Measurements from ENCODE around the gene STX17.
"Not testable (repeated sequence)": the region's sequence is repeated elsewhere in the genome, so short reads cannot be mapped to it uniquely, and the experiment has no call there.

Gene STX17

DNA sequence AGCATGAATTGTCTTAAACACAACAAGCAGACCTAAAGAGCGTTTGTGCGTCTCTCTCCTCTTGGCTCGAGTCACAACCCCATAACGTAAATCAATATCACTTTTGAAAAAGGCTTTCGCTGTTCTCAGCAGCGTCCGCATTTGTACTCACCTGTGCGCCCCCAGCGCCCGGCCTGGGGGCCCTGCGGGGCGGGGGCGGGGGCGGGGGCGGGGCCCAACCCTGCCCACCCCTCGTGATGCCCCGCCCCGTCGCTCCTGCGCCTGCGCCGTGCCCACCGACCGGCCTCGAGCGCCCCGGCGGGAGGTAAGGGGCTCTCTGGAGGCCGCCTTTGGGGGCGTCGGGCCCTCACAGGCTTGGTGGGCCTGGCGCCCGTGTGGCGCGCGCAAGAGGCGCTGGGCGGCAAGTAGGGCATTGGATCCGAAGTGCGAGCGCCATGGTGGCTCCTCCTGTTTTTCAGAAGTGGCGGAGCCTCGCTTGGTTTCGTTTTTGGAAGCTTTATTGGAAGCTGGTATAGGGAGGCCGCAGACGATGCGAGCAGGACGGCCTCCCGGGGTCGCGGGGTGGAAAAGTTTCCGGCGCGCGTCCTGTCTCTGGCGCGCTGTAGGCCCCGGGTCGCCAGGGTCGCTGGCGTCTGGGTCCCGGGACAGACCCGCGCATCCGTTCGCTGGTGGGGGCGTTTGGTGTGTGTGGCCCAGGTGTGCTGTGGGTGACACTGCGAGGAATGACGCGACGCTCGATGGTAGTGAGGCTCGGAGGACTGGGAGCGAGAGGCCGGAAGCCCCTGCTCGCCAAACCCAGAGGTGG, at the start of gene STX17:
TSS of gene STX17 (plus strand) at position 252 of the 805 bp plus-strand sequence. CDS start 8,586 bp downstream, outside the sequence.
- intact Hi-C loops (cut with DNase I), result loop anchor here (5.0 kb wide), 1 partner anchor 84 kb away; the partner anchor contains the start of gene NR4A3
- DNase-seq, result peak; percentile 54 to 94 (median 86)

DNA sequence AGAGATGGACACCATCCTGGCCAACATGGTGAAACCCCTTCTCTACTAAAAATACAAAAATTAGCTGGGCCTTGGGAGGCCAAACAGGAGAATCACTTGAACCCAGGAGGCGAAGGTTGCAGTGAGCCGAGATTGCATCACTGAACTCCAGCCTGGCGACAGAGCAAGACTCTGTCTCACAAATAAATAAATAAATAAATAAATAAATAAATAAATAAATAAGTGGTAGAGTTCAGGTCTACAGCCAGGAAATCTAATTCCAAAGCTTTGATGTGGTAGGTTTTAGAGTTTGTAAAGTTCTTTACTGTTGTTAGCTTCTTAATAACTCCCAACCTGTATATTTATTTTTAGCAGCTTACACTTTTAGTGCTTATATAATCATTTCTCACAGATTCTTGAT, 48.9 kb upstream of the STX17 start:
- intact Hi-C loops (cut with DNase I); DNase-seq: not testable (repeated sequence)

DNA sequence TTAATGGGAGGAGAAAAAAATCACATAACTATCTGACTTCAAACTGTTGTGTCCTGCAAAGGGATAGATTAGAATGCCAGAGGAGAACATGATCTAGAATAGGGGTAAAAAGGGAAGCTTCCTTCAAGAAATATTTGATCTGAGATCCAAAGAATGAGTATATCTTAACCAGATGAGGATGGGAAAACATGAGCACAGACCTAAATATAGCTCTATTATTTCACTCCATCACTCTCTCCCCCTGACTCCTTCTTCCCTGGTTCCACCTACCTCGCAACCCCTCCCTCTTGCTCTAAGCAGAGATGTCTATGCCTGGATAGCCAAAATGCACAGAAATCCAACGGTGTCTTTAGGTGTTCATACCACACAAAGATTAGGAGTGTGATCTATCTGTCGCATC, 48.4 kb upstream of the STX17 start:
- intact Hi-C loops (cut with DNase I), result no loop called here
- no peak for DNase-seq

DNA sequence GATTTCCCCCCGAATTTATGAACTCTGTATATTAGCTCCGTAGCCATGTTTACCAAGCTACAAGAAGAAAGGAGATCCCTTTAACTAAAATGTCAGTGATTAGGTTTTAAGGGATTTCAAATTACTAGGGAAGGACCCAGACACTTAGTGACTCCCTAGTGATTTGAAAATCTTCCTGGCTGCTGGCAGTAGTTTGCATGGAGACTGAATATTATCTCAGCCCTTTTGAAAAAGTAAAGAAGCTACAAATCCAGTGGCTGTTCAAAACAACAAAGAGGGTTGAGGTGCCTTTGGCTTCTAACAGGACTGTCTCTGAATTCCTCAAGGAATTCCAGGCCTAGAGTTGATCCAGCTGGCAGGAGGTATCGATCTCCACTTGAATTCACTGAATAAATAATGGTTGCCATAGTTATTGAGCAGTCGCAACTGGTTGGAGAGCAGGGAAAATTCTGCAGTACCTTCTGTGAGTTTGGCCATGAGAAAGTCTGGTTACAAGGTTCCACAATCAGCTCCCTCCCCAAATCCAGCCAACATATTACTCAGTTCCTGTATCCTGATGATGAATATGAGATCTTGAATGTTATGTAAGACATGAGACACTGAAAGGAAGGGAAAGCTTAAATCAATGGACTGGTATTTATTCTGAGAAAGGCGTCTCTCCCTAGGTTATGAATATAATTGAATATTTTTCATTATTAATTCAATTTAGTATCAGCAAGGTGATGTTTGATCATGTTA, 47.0 kb upstream of the STX17 start:
- peak in 1 of 42 donors; percentile 1 for DNase-seq
- intact Hi-C loops (cut with DNase I), result no loop called here

DNA sequence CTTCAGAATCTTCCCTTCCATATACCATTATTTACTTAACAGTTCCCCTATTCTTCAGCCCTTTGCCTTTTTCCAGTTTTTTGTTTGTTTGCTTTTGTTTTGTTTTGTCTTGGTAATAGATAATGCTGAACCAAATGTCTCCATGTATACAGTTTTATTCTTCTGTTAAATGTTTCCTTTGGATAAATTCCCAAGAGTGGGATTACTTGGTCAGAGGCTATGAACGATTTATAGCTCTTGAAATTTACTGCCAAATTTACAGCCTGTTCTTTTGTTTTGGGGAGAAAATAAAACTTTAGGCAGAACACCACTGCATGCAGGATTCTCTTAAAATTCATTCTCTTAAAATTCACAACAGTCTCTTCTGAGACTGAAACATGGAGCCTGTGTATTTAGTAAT, 46.2 kb upstream of the STX17 start:
- intact Hi-C loops (cut with DNase I), result no loop called here
- no peak for DNase-seq

DNA sequence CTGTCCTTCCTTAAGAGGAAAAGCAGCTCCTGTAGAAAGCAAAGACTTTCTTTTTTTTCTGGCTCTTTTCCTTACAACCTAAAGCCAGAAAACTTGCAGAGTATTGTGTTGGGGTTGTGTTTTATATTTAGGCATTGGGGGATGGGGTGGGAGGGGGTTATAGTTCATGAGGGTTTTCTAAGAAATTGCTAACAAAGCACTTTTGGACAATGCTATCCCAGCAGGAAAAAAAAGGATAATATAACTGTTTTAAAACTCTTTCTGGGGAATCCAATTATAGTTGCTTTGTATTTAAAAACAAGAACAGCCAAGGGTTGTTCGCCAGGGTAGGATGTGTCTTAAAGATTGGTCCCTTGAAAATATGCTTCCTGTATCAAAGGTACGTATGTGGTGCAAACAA, 42.5 kb upstream of the STX17 start:
- intact Hi-C loops (cut with DNase I), result no loop called here
- DNase-seq, result no peak

DNA sequence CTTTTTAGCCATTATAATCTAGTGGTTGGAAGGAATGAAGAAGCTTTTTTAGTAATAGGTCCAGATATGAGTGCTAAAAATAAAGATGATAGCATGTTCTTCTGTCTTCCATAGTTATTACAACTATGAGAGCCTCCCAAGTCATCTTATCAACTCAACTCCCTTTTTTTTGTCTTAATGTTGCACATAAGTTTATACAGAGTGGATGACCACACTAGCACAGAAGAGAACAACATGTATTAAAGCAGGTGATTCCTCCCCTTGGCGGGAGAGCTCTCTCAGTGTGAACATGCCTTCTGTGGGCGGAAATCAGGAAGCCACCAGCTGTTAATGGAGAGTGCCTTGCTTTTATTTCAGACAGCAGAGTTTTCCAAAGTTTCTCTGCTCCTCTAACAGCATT, 40.1 kb upstream of the STX17 start:
- intact Hi-C loops (cut with DNase I), result no loop called here

DNA sequence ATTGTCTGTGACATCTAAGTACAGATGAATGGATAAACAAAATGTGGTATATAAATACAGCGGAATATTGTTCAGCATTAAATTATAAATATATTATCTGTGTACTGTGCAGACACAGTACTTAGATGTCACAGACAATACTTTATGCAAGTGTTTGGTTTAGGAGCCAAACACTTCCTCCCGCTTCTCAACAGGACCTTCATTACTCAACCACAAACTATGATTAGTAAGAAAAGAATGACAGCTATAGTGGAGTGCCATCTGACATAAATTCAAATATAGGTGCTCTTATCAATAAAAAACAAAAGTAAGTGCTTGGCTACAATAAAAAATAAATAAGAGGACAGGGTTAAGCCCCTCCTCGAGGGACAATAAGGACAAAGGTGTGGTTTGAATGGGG, 38.9 kb upstream of the STX17 start:
- DNase-seq, result no peak
- intact Hi-C loops (cut with DNase I), result no loop called here

More for the DNA sequence above, 40.1 kb upstream of the STX17 start:
- DNase-seq, result no peak

DNA sequence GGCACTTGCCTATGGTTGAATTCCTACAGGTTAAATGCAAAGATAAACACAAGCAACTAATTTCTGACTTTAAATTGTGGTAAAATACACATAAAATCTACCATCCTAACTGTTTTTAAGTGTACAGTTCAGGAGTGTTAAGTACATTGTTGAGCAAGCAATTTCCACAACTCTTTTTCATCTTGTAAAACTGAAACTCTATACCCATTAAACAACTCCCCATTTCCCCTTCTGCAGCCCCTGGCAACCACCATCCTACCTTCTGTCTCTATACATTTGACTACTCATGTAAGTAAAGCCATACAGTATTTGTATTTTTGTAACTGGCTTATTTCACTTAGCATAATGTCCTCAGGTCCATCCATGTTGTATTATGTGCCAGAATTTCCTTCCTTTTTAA, 38.5 kb upstream of the STX17 start:
- intact Hi-C loops (cut with DNase I), result no loop called here
- DNase-seq, result no peak

DNA sequence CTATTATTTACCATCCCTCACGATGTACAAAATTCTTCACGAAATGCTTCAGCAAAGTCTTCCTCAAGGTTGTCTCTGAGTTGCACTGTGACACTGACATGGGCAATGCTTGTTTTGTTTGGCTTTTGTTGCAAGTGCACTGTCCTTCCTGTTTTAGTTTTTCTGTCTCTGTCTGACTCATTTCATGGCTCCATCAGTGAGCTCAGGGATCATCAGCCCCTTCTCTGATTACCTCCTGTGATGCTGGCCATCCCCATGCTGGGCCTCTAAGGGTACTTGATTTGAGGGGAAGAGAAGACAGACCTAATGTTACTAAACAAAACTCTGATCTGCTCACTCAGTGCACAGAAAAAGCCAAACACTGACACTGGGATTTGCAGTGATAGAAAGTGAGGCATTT, 37.6 kb upstream of the STX17 start:
- no peak for DNase-seq
- intact Hi-C loops (cut with DNase I), result no loop called here

DNA sequence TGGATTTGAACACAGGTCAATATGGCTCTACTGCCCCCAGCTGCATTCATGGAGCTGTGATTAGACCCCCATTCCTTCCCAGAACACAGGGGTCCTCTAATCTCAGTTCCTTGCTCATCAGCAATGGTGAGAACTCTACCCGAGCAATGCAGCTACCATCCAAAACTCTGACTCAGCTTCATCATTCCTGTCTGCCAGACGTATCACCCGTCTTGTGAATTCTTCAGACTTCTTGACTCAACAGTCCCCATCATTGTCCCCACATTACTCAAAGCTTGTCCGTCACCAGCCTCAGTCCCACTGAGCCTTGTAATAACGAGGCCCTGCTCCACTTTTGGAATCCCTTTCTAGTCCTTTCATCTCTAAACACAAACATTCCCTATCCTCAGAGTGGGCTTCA, 36.3 kb upstream of the STX17 start:
- no peak for DNase-seq
- intact Hi-C loops (cut with DNase I), result no loop called here

DNA sequence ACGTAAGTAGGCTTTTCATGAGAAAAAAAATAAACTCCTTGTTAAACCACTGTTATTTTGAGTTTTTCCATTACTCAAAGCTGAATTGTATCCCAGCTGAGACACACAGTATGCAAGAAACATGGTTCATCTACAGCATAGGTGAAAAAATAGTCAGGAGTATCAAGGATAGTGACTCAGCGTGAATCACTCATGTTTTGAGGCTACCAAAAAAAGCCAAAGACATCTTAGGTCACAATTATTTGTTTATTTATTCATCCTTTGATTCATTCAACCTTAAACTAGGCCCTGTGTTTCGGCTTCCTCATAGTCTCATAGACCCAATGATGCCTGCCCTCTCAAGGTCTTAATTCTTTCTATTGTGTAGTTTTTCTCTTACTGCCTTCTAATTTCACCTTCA, 32.9 kb upstream of the STX17 start:
- intact Hi-C loops (cut with DNase I), result no loop called here
- DNase-seq, result no peak

DNA sequence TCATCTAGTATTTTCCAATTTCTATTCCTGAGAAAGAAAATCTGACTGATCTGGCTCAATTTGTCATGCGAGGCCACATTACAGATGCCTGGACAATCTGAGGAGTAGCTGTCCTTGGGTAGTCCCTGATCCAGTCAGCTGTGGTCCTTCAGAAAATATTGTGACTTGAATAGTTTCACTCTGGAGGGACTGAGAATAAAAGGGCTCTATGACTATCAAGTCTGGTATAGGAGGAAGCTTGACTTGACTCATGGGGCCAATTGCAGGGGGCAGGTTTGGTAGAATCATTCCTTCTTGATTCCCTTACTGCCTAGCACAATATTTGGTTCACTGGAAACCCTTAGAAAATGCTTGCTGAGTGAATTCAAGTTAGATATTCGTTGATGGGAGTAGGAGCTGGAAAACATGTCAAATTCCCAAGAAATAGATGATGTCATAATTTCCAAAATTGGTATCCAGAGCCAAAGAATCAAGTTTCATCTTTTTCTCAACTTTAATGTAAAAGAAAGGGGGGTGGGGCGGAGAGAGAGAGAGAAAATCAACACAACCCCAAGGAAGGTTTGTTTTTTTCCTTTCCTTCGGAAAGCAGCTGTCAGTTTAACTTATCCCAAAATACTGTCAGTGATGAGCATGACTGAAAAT, 32.4 kb upstream of the STX17 start:
- no peak for DNase-seq
- intact Hi-C loops (cut with DNase I), result no loop called here

DNA sequence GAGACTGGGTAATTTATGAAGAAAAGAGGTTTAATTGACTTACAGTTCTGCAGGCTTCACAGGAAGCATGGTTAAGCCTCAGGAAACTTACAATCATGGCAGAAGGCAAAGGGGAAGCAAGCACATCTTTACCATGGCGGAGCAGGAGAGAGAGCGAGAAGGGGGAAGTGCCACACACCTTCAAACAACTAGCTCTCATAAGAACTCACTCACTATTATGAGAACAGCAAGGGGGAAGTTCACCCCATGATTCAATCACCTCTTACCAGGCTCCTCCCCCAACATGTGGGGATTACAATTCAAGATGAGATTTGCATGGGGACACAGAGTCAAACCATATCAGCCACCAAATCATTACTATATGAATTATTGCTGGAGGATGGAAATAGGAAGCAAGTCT, 30.3 kb upstream of the STX17 start:
- intact Hi-C loops (cut with DNase I), result no loop called here
- no peak for DNase-seq

DNA sequence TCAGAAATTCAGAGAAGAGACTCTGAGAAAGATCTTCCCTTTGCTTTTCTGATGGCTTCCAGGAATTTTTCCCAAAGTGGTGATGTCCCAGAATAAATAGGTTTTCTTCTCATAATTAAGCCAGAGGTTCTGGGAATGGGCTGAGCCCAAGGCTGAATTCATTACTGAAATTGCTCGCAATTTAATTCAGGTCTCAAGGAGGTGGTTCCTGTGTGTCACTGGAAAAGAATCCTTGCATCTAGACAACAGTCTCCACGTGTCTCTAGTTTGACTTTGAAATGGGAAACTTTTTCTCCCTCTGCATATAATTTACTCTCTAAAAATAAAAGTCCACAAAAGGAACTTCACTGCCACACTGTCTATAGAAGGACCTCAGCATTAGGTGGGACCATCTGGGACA, 27.8 kb upstream of the STX17 start:
- intact Hi-C loops (cut with DNase I), result no loop called here
- no peak for DNase-seq

DNA sequence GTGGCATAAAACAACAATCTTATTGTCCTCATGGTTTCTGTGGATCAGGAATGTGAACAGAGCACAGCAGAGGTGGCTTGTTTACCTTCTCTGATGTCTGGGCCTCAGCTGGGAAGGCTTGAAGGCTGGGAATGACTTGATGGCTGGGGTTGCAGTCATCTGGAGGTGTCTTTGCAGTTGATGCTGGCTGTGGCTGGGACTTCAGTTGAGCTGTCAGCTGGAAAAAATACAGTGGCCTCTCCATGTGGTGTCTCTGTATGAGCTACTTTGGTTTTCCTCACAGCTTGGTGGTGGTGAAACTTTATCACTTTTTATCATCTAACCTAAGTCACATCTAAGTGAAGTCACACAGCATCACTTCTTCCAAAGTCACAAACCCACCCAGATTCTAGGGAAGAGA, 24.7 kb upstream of the STX17 start:
- no peak for DNase-seq
- intact Hi-C loops (cut with DNase I), result no loop called here

DNA sequence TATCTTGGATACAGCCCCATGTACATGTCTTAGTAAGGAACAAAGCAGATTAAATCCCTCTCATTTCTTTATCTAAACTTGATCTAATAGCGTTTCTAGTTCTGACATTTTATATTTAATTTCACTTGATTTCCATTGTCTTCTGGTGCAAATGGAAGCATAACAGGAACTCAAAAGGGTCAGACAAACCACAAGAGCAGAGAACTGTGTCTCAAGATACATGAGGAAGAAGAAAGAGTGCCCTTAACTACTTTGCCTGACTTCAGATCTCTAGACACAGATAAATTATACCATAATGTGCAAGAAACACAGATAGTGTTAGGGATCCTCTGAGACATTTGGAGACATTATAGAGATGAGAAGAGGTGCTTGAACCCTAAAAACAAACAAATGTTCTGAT, 20.7 kb upstream of the STX17 start:
- no peak for DNase-seq
- intact Hi-C loops (cut with DNase I), result no loop called here

DNA sequence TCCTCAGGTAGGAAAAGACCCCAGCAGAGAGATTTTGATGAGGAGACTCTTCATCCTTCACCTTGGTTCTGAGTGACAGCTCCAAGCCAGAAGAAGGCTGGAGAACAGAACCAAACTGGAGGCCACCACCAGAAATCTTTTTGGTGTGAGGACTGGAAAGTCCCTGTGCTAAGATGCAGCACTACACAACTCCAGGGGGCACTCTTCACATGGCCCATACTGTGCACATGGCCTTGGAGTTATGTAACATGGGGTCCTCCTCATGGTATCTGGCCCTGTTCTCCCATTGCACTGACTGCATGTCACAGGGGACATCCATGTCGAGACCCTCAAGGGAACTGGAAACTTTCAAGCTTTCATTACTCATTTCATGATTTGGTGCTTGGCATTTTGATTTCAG, 17.3 kb upstream of the STX17 start:
- intact Hi-C loops (cut with DNase I), result no loop called here
- DNase-seq, result no peak

DNA sequence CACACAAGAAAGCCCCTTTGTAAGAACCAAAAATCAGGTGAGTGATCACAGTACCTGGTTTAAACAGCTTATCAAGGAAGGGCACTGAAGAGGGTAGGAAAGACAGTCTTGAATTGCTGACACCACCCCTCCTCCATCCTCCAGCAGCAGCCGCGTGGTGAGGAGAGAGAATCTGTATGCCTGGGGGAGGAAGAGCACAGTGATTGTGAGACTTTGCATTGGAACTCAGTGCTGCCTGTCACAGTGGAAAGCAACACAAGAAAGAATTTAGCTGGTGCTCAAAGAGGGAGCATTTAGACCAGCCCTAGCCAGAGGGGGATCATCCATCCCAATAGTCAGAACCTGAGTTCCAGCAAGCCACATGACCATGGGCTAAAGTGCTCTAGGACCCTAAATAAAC, 11.6 kb upstream of the STX17 start:
- DNase-seq, result peak in 19 of 42 donors; percentile 3 to 60 (median 21)
- intact Hi-C loops (cut with DNase I), result no loop called here

DNA sequence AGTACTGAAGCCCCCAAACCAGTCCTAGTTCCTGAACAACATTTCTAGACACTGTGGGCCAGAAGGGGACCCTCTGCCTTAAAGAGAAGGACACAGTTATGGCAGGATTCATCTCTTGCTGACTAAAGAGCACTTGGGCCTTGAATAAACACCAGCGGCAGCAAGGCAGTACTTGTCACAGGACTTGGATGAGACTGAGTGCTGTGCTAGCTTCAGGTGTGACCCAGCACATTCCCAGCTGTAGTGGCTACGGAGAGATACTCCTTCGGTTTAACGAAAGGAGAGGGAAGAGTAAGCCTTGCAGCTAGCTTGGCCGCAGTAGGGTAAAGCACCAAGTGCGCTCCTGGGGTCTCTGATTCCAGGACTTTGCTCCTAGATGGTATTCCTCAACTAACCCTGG, 10.9 kb upstream of the STX17 start:
- intact Hi-C loops (cut with DNase I), result no loop called here
- no peak for DNase-seq
